ENCODE data around the gene TMEM63C.

- TF ChIP-seq, protein P1, sequence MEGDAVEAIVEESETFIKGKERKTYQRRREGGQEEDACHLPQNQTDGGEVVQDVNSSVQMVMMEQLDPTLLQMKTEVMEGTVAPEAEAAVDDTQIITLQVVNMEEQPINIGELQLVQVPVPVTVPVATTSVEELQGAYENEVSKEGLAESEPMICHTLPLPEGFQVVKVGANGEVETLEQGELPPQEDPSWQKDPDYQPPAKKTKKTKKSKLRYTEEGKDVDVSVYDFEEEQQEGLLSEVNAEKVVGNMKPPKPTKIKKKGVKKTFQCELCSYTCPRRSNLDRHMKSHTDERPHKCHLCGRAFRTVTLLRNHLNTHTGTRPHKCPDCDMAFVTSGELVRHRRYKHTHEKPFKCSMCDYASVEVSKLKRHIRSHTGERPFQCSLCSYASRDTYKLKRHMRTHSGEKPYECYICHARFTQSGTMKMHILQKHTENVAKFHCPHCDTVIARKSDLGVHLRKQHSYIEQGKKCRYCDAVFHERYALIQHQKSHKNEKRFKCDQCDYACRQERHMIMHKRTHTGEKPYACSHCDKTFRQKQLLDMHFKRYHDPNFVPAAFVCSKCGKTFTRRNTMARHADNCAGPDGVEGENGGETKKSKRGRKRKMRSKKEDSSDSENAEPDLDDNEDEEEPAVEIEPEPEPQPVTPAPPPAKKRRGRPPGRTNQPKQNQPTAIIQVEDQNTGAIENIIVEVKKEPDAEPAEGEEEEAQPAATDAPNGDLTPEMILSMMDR (conservative IDR thresholded peaks at IDR 0.05; ENCODE audit: low read length), result peak; percentile 35; the same call in 1 of the 2 replicates
- no peak for TF ChIP-seq EZH2phosphoT487 (IDR thresholded peaks at IDR 0.05; ENCODE audit: borderline replicate concordance, low read depth, low read length)
Observed at GRCh38 chr14:77206877-77207389, 25.3 kb downstream of the TMEM63C start.

Data from OCI-LY7 (cell line).